NCI-H748 treated with DMSO at 0.1 percent for 48 hours (cell line): ENCODE data around the gene CHKB.
"Not testable (repeated sequence)": the region's sequence is repeated elsewhere in the genome, so short reads cannot be mapped to it uniquely, and the experiment has no call there.

Source experiments
- DNase-seq: peaks from one replicate; lab custom pipeline; 2025; lab: John Stamatoyannopoulos, UW

Gene CHKB

GRCh38 chr22:50582493-50583293 lies at the start of gene CHKB:
TSS of gene CHKB (minus strand) at chr22:50582849. CDS start at chr22:50582781, 68 bp downstream.
- peak; percentile 95 for DNase-seq

GRCh38 chr22:50630376-50630775 lies 47.7 kb upstream of the CHKB start:
- DNase-seq, result no peak

- DNase-seq, result no peak
Measured at GRCh38 chr22:50628543-50629134, 46.0 kb upstream of the CHKB start.

GRCh38 chr22:50627642-50628542 lies 45.2 kb upstream of the CHKB start, which contains the start of gene ARSA:
TSS of gene ARSA (minus strand) at chr22:50628152. CDS start at chr22:50627779, 373 bp downstream.
- DNase-seq, result peak; percentile 70

- DNase-seq, result no peak
Measured at GRCh38 chr22:50626850-50627641, 44.4 kb upstream of the CHKB start.

- DNase-seq, result no peak
Measured at GRCh38 chr22:50626314-50626849, 43.7 kb upstream of the CHKB start.

- no peak for DNase-seq
Measured at GRCh38 chr22:50625568-50626313, 43.1 kb upstream of the CHKB start.

GRCh38 chr22:50625131-50625567 lies 42.5 kb upstream of the CHKB start:
- no peak for DNase-seq

GRCh38 chr22:50624347-50625130 lies 41.9 kb upstream of the CHKB start:
- DNase-seq, result no peak

- DNase-seq, result peak; percentile 62
Measured at GRCh38 chr22:50622723-50623327, 40.2 kb upstream of the CHKB start.

GRCh38 chr22:50621948-50622722 lies 39.5 kb upstream of the CHKB start:
- DNase-seq, result no peak

GRCh38 chr22:50621356-50621880 lies 38.8 kb upstream of the CHKB start:
- DNase-seq, result peak; percentile 48

GRCh38 chr22:50620593-50621355 lies 38.1 kb upstream of the CHKB start:
- peak; percentile 68 for DNase-seq

- not testable (repeated sequence) for DNase-seq
Measured at GRCh38 chr22:50614296-50614695, 31.6 kb upstream of the CHKB start.

- peak; percentile 8 for DNase-seq
Measured at GRCh38 chr22:50613291-50613981, 30.8 kb upstream of the CHKB start.

- DNase-seq, result peak; percentile 19
Measured at GRCh38 chr22:50612528-50613221, 30.0 kb upstream of the CHKB start.
